ENCODE results near the gene STRN3.

- no peak for TF ChIP-seq ZNF565 (CRISPR knock-in tag; conservative IDR thresholded peaks at IDR 0.05; ENCODE audit: low read depth)
- no peak for TF ChIP-seq ZFP3 (CRISPR knock-in tag; IDR thresholded peaks at IDR 0.05)
- no peak for TF ChIP-seq PATZ1 (CRISPR knock-in tag; IDR thresholded peaks at IDR 0.05; ENCODE audit: borderline replicate concordance)
- no peak for TF ChIP-seq RARB (CRISPR knock-in tag; IDR thresholded peaks at IDR 0.05)
- TF ChIP-seq ESRRG (CRISPR knock-in tag; IDR thresholded peaks at IDR 0.05), result no peak
- no peak for TF ChIP-seq ZFP30 (CRISPR knock-in tag; IDR thresholded peaks at IDR 0.05)
These were observed 171.7 kb downstream of the STRN3 start for GRCh38 chr14:30854492-30854891.

Measured in SK-N-SH treated with all-trans-retinoic acid at 6 μM for 48 hours (cell line).